Occipital lobe (tissue), 3 donors: ENCODE results near the gene PDZD2. TPM values are rescaled to one million over a fixed set of nuclear protein-coding genes. Genes with fewer than 3 reads are reported as not detected.

Experiments used
- DNase-seq: peaks from one replicate; lab custom pipeline; 2025; lab: John Stamatoyannopoulos, UW
- small RNA-seq: library from RNA; depleted of rRNA; stranded (forward); fragments of <200 nt; gene quantifications from one replicate; pipeline ENCODE3, GENCODE V24; 2014
- total RNA-seq: library from RNA; depleted of rRNA; stranded (reverse); fragments of >200 nt; gene quantifications from one replicate; pipeline ENCODE4 v1.2.3, GENCODE V29; 2014

PDZD2 gene
- total RNA-seq, 1 donor from 2014 or later = 22.0 TPM

DNA sequence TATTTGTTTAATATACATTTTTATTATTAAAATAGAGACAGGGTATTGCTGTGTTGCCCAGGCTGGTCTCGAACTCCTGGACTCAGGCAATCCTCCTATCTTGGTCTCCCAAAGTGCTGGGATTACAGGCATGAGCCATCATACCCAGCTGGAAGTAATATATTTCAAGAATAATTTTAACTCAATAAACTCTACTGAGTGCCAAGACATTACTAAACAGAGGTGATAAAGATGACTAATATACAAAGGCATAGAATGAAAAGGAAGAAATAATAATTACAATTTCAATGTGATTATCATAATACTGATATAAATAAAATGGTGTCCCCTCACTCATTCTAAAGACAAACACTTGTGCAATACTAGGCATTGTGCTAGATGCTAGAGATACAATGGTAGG lies 521.3 kb downstream of the PDZD2 start:
- DNase-seq = no peak

Small RNAs within 50 kb of the gene (small RNA-seq; reads per million reads assigned to genes)
- not detected for gene AC025458.1
- gene MIR4279 = not detected
- not detected for gene RF00019
- not detected for gene RNU6-358P
- 0.12 reads per million for gene RNU6-363P
- not detected for gene RNU6-760P

Other genes with a start within 250 kb of the PDZD2 start
- 62.5 TPM for gene DROSHA, start 107.0 kb upstream of the PDZD2 start, total RNA-seq
- 29.3 TPM for gene C5orf22, start 106.8 kb upstream of the PDZD2 start, total RNA-seq